DMS53 treated with DMSO at 0.1 percent for 48 hours (cell line): ENCODE measurements around the gene SCNM1.
A peak's percentile ranks its signal among the peaks of the same experiment; 100 is the strongest.
"Not testable (repeated sequence)": the region's sequence is repeated elsewhere in the genome, so short reads cannot be mapped to it uniquely, and the experiment has no call there.

ENCODE experiments used
- DNase-seq: peaks from one replicate; lab custom pipeline; 2025; ENCODE audit not compliant: unreplicated experiment; lab: John Stamatoyannopoulos, UW

SCNM1 gene

GRCh38 chr1:151192047-151192446 lies 26.1 kb downstream of the SCNM1 start:
- DNase-seq: no peak

- no peak for DNase-seq
Observed at GRCh38 chr1:151193304-151193703, 27.4 kb downstream of the SCNM1 start.

GRCh38 chr1:151193856-151194255 lies 27.9 kb downstream of the SCNM1 start:
- no peak for DNase-seq

GRCh38 chr1:151194894-151195594 lies 29.1 kb downstream of the SCNM1 start:
- DNase-seq: not testable (repeated sequence)

DNA sequence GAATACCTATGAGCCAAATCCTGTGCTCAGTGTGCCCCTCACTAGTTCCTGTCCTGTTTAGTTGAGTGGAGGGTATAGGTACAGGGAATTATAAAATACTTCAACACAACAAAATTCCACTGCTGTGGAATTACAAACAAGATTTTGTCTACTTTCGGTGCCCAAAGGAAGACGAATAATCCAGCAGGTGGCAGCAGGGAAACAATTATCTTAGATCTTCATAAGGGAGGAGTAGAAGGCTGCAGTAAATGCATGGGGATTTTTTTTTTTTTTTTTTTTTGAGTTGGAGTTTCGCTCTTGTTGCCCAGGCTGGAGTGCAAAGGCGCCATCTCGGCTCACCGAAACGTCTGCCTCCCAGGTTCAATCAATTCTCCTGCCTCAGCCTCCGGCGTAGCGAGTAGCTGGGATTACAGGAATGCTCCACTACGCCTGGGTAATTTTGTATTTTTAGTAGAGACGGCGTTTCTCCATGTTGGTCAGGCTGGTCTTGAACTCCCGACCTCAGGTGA lies 30.4 kb downstream of the SCNM1 start:
- DNase-seq: peak; percentile 94

- DNase-seq: peak; percentile 62
Observed at GRCh38 chr1:151197863-151198253, 31.9 kb downstream of the SCNM1 start.

GRCh38 chr1:151198254-151199127 lies 32.5 kb downstream of the SCNM1 start, which contains the start of gene PIP5K1A:
PIP5K1A (plus strand) TSS chr1:151198552; CDS start chr1:151198997, 445 bp downstream.
- DNase-seq: peak; percentile 97

- DNase-seq: no peak
Observed at GRCh38 chr1:151199873-151200581, 34.1 kb downstream of the SCNM1 start.

DNA sequence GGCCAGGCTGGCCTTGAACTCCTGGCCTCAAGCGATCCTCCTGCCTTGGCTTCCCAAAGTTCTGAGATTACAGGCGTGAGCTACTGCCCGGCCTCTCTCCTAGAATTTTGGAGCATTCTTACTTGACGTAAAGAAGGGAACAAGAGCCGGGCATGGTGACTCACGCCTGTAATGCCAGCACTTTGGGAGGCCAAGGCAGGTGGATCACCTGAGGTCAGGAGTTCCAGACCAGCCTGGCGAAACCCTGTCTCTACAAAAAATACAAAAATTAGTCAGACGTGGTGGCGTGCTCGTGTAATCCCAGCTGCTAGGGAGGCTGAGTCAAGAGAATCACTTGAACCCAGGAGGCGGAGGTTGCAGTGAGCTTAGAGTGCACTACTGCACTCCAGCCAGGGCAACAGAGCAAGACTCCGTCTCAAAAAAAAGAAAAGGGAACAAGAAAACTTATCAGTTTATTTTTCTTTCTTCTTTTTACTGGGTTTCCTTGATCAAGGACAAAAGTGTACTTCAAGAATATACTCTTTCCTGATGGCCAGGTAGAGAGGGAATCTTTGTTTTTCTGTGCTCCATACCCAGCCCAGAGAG lies 39.5 kb downstream of the SCNM1 start:
- DNase-seq: not testable (repeated sequence)

GRCh38 chr1:151210830-151211229 lies 44.9 kb downstream of the SCNM1 start:
- DNase-seq: no peak

DNA sequence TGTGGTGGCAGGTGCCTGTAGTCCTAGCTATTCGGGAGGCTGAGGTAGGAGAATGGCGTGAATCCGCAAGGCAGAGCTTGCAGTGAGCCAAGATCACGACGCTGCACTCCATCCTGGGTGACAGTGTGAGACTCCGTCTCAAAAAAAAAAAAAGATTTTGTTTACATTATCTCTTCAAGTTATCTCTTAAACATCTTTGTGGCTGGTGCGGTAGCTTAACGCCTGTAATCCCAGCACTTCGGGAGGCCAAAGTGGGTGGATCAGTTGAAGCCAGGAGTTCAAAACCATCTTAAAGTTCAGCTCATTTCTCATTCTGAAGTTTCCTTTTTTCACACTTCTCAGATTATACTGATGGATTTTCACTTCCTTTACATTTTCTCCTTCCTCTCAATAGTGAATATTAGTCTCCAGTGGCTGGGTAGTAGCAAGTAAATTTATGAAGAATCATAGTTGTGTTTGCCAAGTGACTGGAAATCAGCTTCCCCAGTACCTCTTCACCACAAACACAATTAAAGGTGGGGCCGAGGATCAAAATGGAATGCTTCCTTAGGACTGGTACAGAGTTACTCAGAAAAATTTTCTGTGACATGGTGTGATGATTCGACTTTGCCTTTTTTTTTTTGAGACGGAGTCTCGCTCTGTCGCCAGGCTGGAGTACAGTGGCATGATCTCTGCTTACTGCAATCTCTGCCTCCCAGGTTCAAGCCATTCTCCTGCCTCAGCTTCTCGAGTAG lies 46.2 kb downstream of the SCNM1 start:
- no peak for DNase-seq

DNA sequence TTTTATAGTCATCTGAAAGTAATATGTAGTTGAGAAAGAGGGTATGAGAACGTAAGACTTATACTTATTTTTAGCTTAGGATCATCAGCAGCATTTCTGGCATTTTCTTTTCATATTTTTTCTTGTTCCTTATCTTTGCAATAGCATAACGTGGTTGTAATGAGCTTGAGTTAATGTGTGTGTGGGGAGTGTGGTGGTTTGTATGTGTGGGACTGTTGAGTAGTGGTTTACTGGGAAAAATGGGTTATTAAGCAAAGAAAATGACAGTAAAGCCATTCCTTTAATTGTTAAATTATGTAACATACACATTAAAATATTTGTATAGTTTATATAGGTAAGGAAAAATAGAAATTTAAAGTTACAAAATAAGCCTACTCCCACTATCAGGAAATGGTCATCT lies 47.6 kb downstream of the SCNM1 start:
- no peak for DNase-seq
